GM23338 (cell line): ENCODE results near the gene CASK. TPM values are rescaled to one million over a fixed set of nuclear protein-coding genes. Genes with fewer than 3 reads are reported as not detected.

ENCODE experiments used
- ATAC-seq: fragments of 200-7000 bp; cut with Tn5 transposase; 3 replicates; pipeline ENCODE4 v1.9.1; 2020
- DNase-seq: peaks from one replicate; pipeline ENCODE4 v3.0.0-alpha.2; 2015; ENCODE audit warnings: low spot score
- H2AFZ ChIP-seq: fragments of 200-600 bp; sonication (generic); 2 replicates; pipeline ENCODE4 v1.8.0; 2016; ENCODE audit warnings: antibody characterized with exemption, mild to moderate bottlenecking, moderate library complexity
- H3F3A ChIP-seq: fragments of 200-600 bp; sonication (generic); replicated peaks from 2 replicates; pipeline ENCODE4 v1.8.0; 2017; ENCODE audit warnings: antibody characterized with exemption, mixed run types, low read depth
- H3K27ac ChIP-seq: fragments of 200-600 bp; sonication (generic); 2 replicates; pipeline ENCODE4 v1.6.1; 2016; ENCODE audit warnings: low read depth
- H3K27me3 ChIP-seq: fragments of 200-600 bp; sonication (generic); 2 replicates; pipeline ENCODE4 v1.8.0; 2016; ENCODE audit warnings: mild to moderate bottlenecking, mixed run types, moderate library complexity; ENCODE audit not compliant: insufficient read depth
- H3K36me3 ChIP-seq: fragments of 200-600 bp; sonication (generic); 2 replicates; pipeline ENCODE4 v1.8.0; 2016; ENCODE audit warnings: mild to moderate bottlenecking; ENCODE audit not compliant: insufficient read depth
- H3K4me1 ChIP-seq: fragments of 200-600 bp; sonication (generic); 2 replicates; pipeline ENCODE4 v1.8.0; 2016; ENCODE audit warnings: mild to moderate bottlenecking, moderate library complexity; ENCODE audit not compliant: insufficient read depth
- H3K4me2 ChIP-seq: fragments of 200-600 bp; sonication (generic); 2 replicates; pipeline ENCODE4 v1.7.1; 2017; ENCODE audit warnings: mixed run types
- H3K4me3 ChIP-seq: fragments of 200-600 bp; sonication (generic); 2 replicates; pipeline ENCODE4 v1.6.1; 2016; ENCODE audit warnings: mixed run types
- H3K79me2 ChIP-seq: fragments of 200-600 bp; sonication (generic); replicated peaks from 2 replicates; pipeline ENCODE4 v1.8.0; 2017; ENCODE audit warnings: mild to moderate bottlenecking; ENCODE audit not compliant: insufficient read depth
- H3K9me2 ChIP-seq: fragments of 200-600 bp; sonication (generic); 2 replicates; pipeline ENCODE4 v1.8.0; 2017; ENCODE audit not compliant: insufficient read depth
- H4K20me1 ChIP-seq: fragments of 200-600 bp; sonication (generic); replicated peaks from 2 replicates; pipeline ENCODE4 v1.8.0; 2017; ENCODE audit warnings: mild to moderate bottlenecking; ENCODE audit not compliant: insufficient read depth
- H3K27ac Mint-ChIP-seq: 2 replicates; pipeline ENCODE4 v1.8.0; 2020; ENCODE audit warnings: inconsistent platforms, mild to moderate bottlenecking, moderate library complexity, mixed read lengths
- H3K27me3 Mint-ChIP-seq: 3 replicates; pipeline ENCODE4 v1.8.0; 2022; ENCODE audit warnings: low read depth, mild to moderate bottlenecking, moderate library complexity, mixed read lengths, inconsistent platforms; ENCODE audit not compliant: insufficient read depth, poor library complexity
- H3K36me3 Mint-ChIP-seq: 3 replicates; pipeline ENCODE4 v1.8.0; 2021; ENCODE audit warnings: low read depth, mild to moderate bottlenecking, inconsistent platforms, moderate library complexity, mixed read lengths
- H3K4me1 Mint-ChIP-seq: 3 replicates; pipeline ENCODE4 v1.8.0; 2020; ENCODE audit warnings: mild to moderate bottlenecking, inconsistent platforms, mixed read lengths
- H3K4me3 Mint-ChIP-seq: 3 replicates; pipeline ENCODE4 v1.8.0; 2021; ENCODE audit warnings: moderate library complexity, mild to moderate bottlenecking, inconsistent platforms, mixed read lengths
- H3K9me3 Mint-ChIP-seq: 3 replicates; pipeline ENCODE4 v1.8.0; 2020; ENCODE audit warnings: moderate library complexity, mild to moderate bottlenecking, inconsistent platforms, mixed read lengths
- CREB1 ChIP-seq: fragments of 250-450 bp; sonication (Bioruptor Pico); IDR thresholded peaks from 2 replicates; pipeline ENCODE4 v1.5.0; 2020; ENCODE audit warnings: low read depth, mild to moderate bottlenecking, moderate library complexity
- EZH2phosphoT487 ChIP-seq: fragments of 200-600 bp; sonication (generic); IDR thresholded peaks from one replicate; pipeline ENCODE4 v1.8.1; 2018; ENCODE audit warnings: antibody characterized with exemption; ENCODE audit not compliant: unreplicated experiment
- JUNB ChIP-seq: IDR thresholded peaks from one replicate; pipeline ENCODE4 v1.6.1; 2016; ENCODE audit warnings: antibody characterized with exemption; ENCODE audit not compliant: unreplicated experiment
- NANOG ChIP-seq: IDR thresholded peaks from 2 replicates; pipeline ENCODE4 v1.6.1; 2016; ENCODE audit warnings: antibody characterized with exemption, borderline replicate concordance
- ZNF114 ChIP-seq: fragments of 250-450 bp; sonication (Bioruptor Pico); IDR thresholded peaks from 2 replicates; pipeline ENCODE4 v1.5.0; 2020; ENCODE audit warnings: mild to moderate bottlenecking, moderate library complexity
- polyA plus RNA-seq: library from polyadenylated mRNA; unstranded; fragments of >200 nt; fragmentation: Nextera tagmentation; extraction: Ambion mirVana; gene quantifications from 2 replicates; pipeline ENCODE4 v1.2.1, GENCODE V29; 2016
- total RNA-seq: library from RNA; depleted of rRNA; stranded (reverse); fragments of >200 nt; shearing (Covaris generic); gene quantifications from 2 replicates; pipeline ENCODE4 v1.2.3, GENCODE V29; 2014
- TF ChIP-seq, protein P1 (sequence below), 2 experiments: fragments of 200-600 bp in 1 of 2; sonication (generic) in 1 of 2; conservative IDR thresholded peaks; 2 replicates each; pipeline versions ENCODE4 v1.5.1 to v1.6.1; 2016 to 2017; ENCODE audit warnings: antibody characterized with exemption in 2 of 2, low read depth in 2 of 2, mild to moderate bottlenecking in 2 of 2, moderate library complexity in 1 of 2
- TF ChIP-seq, protein P2 (sequence below): IDR thresholded peaks from 2 replicates; pipeline ENCODE4 v1.6.1; 2016; ENCODE audit warnings: antibody characterized with exemption

CASK gene
- total and polyA plus RNA-seq, 2 experiments from 2014 or later = 15.3 to 44.4 TPM

DNA sequence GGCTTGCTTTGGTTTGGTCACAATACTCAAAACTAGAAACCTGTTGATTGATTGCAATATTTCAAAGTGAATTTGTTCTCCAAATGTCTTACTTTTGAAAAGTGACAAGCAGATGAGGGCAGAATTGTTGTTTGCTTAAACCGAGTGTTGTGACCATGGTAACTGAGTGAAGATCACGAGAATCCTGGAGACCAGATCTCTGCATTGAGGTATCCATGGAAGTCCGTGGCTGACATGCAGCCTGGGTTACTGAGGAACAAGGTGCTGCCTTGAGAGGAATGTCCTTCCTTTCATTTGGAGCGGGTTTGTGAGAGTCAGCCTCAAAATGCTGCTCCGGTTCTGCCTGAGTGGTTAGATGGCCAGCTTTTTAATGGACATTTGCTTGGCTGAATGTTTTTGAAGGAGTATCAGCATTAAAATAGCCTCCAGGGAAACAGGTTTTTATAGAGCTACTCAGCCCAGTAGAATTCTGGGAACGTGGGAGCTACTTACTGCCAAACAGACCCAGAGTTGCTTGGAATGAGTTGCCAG lies 444.9 kb downstream of the CASK start (continued):
- TF ChIP-seq, protein P1, sequence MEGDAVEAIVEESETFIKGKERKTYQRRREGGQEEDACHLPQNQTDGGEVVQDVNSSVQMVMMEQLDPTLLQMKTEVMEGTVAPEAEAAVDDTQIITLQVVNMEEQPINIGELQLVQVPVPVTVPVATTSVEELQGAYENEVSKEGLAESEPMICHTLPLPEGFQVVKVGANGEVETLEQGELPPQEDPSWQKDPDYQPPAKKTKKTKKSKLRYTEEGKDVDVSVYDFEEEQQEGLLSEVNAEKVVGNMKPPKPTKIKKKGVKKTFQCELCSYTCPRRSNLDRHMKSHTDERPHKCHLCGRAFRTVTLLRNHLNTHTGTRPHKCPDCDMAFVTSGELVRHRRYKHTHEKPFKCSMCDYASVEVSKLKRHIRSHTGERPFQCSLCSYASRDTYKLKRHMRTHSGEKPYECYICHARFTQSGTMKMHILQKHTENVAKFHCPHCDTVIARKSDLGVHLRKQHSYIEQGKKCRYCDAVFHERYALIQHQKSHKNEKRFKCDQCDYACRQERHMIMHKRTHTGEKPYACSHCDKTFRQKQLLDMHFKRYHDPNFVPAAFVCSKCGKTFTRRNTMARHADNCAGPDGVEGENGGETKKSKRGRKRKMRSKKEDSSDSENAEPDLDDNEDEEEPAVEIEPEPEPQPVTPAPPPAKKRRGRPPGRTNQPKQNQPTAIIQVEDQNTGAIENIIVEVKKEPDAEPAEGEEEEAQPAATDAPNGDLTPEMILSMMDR (conservative IDR thresholded peaks at IDR 0.05; ENCODE audit: low read depth in 2 of 2) = no peak
- TF ChIP-seq, protein P2, sequence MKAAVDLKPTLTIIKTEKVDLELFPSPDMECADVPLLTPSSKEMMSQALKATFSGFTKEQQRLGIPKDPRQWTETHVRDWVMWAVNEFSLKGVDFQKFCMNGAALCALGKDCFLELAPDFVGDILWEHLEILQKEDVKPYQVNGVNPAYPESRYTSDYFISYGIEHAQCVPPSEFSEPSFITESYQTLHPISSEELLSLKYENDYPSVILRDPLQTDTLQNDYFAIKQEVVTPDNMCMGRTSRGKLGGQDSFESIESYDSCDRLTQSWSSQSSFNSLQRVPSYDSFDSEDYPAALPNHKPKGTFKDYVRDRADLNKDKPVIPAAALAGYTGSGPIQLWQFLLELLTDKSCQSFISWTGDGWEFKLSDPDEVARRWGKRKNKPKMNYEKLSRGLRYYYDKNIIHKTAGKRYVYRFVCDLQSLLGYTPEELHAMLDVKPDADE = no peak
- TF ChIP-seq NANOG (no peak), EZH2phosphoT487 (no peak)

DNA sequence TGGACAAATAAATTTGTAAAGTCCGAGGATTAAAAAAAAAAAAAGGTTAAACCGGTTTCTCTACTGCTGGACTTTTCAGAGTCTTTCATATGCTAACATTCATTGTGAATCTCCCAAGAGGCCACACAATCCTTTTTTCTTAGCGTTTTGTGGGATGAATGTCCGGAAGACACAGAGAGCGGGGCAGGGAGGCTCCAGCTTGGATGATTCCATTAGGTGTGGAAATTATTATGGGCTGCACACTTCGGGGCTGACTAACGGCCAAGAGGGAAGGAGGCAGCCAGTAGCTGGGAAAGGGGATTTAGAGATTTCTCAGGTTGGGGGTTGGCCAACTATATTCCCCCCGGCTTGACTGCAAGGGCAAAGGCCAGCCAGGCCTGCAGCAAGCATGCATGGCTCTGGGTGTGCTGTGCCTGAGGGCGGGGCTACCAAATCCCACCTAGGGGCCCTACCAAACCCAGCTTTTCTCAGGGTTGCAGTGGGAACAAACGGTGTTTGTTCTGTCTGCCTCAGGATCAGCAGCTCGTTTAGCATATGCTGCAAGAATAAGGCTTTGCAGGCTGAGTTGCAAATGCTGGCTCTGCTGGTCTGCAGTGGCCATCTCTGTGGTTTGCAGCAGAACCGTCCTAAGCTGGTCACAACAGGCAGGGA lies 447.6 kb downstream of the CASK start:
- Histone ChIP-seq H3K9me2 (no peaks in the 10 kb centered on the region), H3F3A (peaks cover 9% of the 10 kb centered on the region; the same call in 1 of the 2 replicates), H2AFZ (no peak overlapping the region), H3K36me3 (no peaks in the 10 kb centered on the region), H3K4me3 (peak overlapping the region; percentile 37; the same call in 1 of the 2 replicates), H3K79me2 (no peaks in the 10 kb centered on the region), H3K27me3 (no peaks in the 10 kb centered on the region), H4K20me1 (no peaks in the 10 kb centered on the region), H3K4me1 (0 out of 2 replicates have a peak, but pooled peaks cover 5% of the 10 kb centered on the region), H3K4me2 (peak overlapping the region; percentile 68; the same call in 1 of the 2 replicates), H3K27ac (peak overlapping the region; percentile 95)
- DNase-seq (peak; percentile 74), ATAC-seq (peak; percentile 82)
- H3K9me3 Mint-ChIP-seq = peaks cover 4% of the 10 kb centered on the region; the same call in 1 of the 3 replicates
- H3K4me1 Mint-ChIP-seq = peaks cover 9% of the 10 kb centered on the region; the same call in 2 of the 3 replicates
- H3K27me3 Mint-ChIP-seq = peaks cover 4% of the 10 kb centered on the region
- no peak for TF ChIP-seq CREB1 (CRISPR knock-in tag)
- TF ChIP-seq, protein P1 (conservative IDR thresholded peaks at IDR 0.05; ENCODE audit: low read depth in 2 of 2) = no peak
- H3K27ac Mint-ChIP-seq = peak overlapping the region; percentile 99
- H3K4me3 Mint-ChIP-seq = peak overlapping the region; percentile 63
- H3K36me3 Mint-ChIP-seq = peaks cover 3% of the 10 kb centered on the region; the same call in 1 of the 3 replicates

DNA sequence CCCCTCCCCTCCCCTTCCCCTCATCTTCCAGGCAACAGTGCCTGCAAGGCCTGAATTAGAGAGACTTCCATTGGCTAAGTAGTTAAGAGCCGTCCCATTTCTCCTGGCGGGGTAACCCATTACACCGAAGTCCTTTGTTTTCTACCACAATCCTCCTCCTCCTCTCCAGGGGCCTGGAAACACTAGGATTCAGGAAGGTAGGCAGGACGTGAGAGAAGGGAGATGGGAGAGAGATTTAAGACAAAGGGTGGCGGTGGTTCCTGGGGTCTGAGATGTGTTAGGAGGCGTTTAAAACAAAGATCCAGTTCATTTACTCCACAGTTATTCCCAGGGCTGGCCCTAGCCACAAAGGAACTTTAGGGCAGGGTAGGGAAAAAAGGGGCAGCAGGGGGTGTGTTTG lies 448.2 kb downstream of the CASK start:
- H3K27me3 Mint-ChIP-seq = peaks cover 4% of the 10 kb centered on the region
- peaks cover 9% of the 10 kb centered on the region; the same call in 1 of the 2 replicates for H3F3A ChIP-seq
- H3K4me1 ChIP-seq = 0 out of 2 replicates have a peak, but pooled peaks cover 5% of the 10 kb centered on the region
- peak overlapping the region; percentile 95 for H3K27ac ChIP-seq
- H3K27me3 ChIP-seq = no peaks in the 10 kb centered on the region
- no peaks in the 10 kb centered on the region for H4K20me1 ChIP-seq
- no peaks in the 10 kb centered on the region for H3K9me2 ChIP-seq
- peak overlapping the region; percentile 37; the same call in 1 of the 2 replicates for H3K4me3 ChIP-seq
- peak; percentile 77 for DNase-seq
- peak overlapping the region; percentile 99 for H3K27ac Mint-ChIP-seq
- peak; percentile 81 for ATAC-seq
- no peaks in the 10 kb centered on the region for H3K79me2 ChIP-seq
- peak overlapping the region; percentile 0; the same call in 1 of the 2 replicates for H3K4me2 ChIP-seq
- peaks cover 3% of the 10 kb centered on the region; the same call in 1 of the 3 replicates for H3K36me3 Mint-ChIP-seq
- no peaks in the 10 kb centered on the region for H3K36me3 ChIP-seq
- no peak overlapping the region for H2AFZ ChIP-seq
- peak overlapping the region; percentile 63 for H3K4me3 Mint-ChIP-seq
- H3K4me1 Mint-ChIP-seq = peaks cover 9% of the 10 kb centered on the region; the same call in 2 of the 3 replicates
- H3K9me3 Mint-ChIP-seq = peaks cover 4% of the 10 kb centered on the region; the same call in 1 of the 3 replicates
- TF ChIP-seq CREB1 (CRISPR knock-in tag) = no peak
- TF ChIP-seq JUNB = no peak
- TF ChIP-seq ZNF114 (CRISPR knock-in tag) = no peak
- TF ChIP-seq EZH2phosphoT487 = no peak
